ENCODE results near the gene PLA2G4E.

Gene PLA2G4E

DNA sequence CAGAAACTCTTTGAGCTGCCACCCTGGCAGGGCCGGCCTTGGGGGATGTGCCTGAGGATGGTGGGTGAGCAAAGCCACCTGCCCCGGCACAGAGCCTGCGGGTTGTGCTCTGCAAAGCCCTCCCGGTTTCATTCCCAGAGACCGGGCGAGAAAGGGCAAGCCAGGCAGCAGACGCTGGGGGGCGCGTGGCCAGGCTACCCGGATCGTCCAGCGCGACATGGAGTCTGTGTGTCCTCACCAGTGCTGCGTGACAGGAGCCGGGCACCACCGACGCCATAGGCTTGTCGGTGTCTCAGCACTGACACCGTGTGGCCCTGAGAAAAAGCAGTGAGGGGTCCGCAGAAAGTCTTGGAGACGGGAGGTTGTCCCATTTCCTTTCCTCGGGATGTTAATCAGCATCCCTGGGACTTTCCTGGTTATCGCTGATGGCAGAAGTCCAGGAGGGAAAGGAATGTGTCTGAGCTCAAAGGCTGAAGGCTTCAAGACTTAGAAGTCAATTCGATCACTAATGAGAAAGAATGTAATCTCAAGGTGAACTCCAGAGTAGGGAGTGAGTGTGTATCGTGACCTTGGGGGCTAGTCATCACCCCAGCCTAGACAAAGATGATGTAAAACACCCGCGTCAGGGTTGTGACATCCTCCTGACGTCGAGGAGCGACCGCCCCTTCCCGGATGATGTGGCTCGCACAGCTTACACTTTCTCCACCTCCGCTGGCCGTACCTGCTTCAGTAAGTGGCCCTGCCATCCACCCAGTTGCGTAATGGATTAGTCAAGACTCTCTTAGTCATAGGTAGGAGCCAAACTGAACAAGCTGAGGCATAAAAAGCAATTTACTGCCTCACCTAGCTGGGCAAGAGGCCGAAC is 36.3 kb upstream of the PLA2G4E start:
- DNase-seq: peak; percentile 69

GRCh38 chr15:42053914-42054313 is 33.1 kb upstream of the PLA2G4E start:
- in situ Hi-C loops (cut with MboI; ENCODE audit: low pct_unique_long_range_greater_than_20kb, low sequenced_read_pairs): no loop called here
- no peak for DNase-seq

More for the DNA sequence above, 36.3 kb upstream of the PLA2G4E start:
- in situ Hi-C loops (cut with MboI; ENCODE audit: low pct_unique_long_range_greater_than_20kb, low sequenced_read_pairs): no loop called here

- in situ Hi-C loops (cut with MboI; ENCODE audit: low pct_unique_long_range_greater_than_20kb, low sequenced_read_pairs): no loop called here
- DNase-seq: no peak
Measured at GRCh38 chr15:42053010-42053409, 32.2 kb upstream of the PLA2G4E start.

- no peak for DNase-seq
- in situ Hi-C loops (cut with MboI; ENCODE audit: low pct_unique_long_range_greater_than_20kb, low sequenced_read_pairs): no loop called here
Measured at GRCh38 chr15:42050484-42051255, 29.8 kb upstream of the PLA2G4E start.

- in situ Hi-C loops (cut with MboI; ENCODE audit: low pct_unique_long_range_greater_than_20kb, low sequenced_read_pairs): no loop called here
- no peak for DNase-seq
Measured at GRCh38 chr15:42048821-42049200, 28.0 kb upstream of the PLA2G4E start.

GRCh38 chr15:42048080-42048820 is 27.4 kb upstream of the PLA2G4E start:
- in situ Hi-C loops (cut with MboI; ENCODE audit: low pct_unique_long_range_greater_than_20kb, low sequenced_read_pairs): no loop called here
- DNase-seq: no peak

- no peak for DNase-seq
Measured at GRCh38 chr15:42046597-42046996, 25.8 kb upstream of the PLA2G4E start.

GRCh38 chr15:42045211-42045615 is 24.4 kb upstream of the PLA2G4E start:
- no peak for DNase-seq
- in situ Hi-C loops (cut with MboI; ENCODE audit: low pct_unique_long_range_greater_than_20kb, low sequenced_read_pairs): no loop called here

More at GRCh38 chr15:42046597-42046996, 25.8 kb upstream of the PLA2G4E start:
- in situ Hi-C loops (cut with MboI; ENCODE audit: low pct_unique_long_range_greater_than_20kb, low sequenced_read_pairs): no loop called here

DNA sequence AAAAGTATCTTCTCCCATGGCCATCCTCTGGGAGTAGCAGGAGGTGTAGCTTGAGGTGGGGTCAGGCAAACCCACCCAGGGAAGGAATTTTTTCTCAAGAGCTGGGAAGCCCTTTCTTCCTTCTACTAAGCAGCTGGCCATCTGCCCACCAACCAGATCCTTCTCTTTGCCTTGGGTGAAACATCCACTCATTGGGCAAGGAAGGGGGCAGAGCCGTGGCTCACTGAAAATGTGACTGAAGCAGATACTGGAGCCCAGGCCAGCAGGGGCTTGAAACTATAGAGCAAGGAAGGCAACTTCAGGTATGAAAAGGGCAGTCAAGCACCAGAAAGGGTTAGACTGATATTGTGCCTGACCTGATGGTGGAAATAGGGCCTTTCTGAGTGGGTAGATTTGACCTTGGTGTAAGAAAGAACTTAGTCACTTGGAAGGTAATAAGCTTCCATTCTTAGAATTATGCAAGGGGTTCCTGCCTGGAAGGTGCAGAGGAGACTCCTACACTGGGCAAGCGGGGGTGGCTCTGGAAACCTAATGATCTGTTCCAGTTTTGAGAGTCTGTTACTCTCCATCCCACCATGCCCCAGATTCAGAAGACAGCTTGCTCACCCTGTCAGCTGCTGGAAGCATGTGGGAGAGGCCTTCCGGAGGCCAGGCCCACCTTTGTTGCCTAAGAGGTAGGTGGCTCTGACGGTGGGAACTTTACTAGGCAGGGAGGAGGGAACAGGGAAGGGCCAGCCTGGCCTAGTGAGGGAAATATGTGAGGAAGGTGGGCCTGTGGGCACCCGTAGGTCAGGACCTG is 22.0 kb upstream of the PLA2G4E start:
- no peak for DNase-seq
- in situ Hi-C loops (cut with MboI; ENCODE audit: low pct_unique_long_range_greater_than_20kb, low sequenced_read_pairs): no loop called here

- no peak for DNase-seq
- in situ Hi-C loops (cut with MboI; ENCODE audit: low pct_unique_long_range_greater_than_20kb, low sequenced_read_pairs): no loop called here
Measured at GRCh38 chr15:42038401-42038800, 17.6 kb upstream of the PLA2G4E start.

- in situ Hi-C loops (cut with MboI; ENCODE audit: low pct_unique_long_range_greater_than_20kb, low sequenced_read_pairs): no loop called here
- no peak for DNase-seq
Measured at GRCh38 chr15:42037656-42038055, 16.8 kb upstream of the PLA2G4E start.

GRCh38 chr15:42036966-42037365 is 16.1 kb upstream of the PLA2G4E start:
- in situ Hi-C loops (cut with MboI; ENCODE audit: low pct_unique_long_range_greater_than_20kb, low sequenced_read_pairs): no loop called here
- no peak for DNase-seq

GRCh38 chr15:42036112-42036905 is 15.5 kb upstream of the PLA2G4E start:
- in situ Hi-C loops (cut with MboI; ENCODE audit: low pct_unique_long_range_greater_than_20kb, low sequenced_read_pairs): no loop called here
- no peak for DNase-seq

DNA sequence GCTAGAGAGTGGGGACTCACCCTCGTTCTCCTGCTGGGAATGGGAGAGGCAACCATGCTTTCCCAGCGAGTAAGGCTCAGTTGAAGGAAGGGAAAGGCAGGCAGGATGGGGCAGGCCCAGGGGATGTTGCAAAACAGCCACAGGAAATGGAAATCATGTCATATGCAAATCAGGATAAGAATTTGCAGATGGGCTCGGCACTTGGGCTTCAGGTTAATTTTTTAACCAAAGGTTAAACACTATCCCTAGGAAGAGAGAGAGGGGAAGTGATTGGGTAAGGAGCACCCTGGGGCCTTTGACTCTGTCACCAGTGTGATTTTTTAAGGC is 14.6 kb upstream of the PLA2G4E start:
- in situ Hi-C loops (cut with MboI; ENCODE audit: low pct_unique_long_range_greater_than_20kb, low sequenced_read_pairs): no loop called here
- peak; percentile 14 for DNase-seq

DNA sequence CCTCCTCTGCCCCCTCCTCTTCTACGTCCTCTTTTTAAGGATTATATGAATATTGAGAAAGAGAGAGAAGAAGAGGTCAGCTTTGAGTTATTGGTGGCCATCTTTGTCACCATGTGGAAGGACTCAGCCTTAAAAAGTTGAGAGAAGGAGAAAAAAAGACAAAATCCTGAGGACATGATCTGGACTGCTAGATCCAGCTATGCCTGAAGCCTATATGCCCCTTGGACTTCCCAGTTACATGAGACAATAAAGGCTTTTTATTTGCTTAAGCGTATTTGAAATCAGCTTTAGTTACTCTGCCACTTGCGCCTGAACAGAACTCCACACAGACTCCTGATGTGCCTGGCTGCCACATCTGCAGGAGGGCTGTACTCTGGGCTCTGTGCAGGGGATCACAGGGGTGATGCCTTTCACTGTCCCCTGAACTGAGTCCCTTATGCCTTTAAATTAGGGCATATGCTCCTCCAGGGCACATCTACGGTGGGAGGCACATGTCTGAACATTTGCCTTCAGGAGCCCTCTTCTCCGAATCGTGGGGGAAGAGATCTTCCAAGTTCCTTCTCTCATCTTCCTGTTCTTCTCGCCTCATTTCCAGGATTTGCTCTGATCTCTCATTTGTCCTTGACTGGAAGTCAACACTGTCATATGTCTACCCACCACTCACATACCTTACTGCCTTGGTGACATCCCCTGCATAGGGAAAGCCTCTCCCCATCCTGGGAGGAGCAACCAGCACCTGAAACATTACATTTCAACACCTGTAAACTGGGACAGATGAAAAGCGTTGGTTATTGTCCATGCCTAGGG is 14.0 kb upstream of the PLA2G4E start:
- DNase-seq: no peak
- in situ Hi-C loops (cut with MboI; ENCODE audit: low pct_unique_long_range_greater_than_20kb, low sequenced_read_pairs): no loop called here

DNA sequence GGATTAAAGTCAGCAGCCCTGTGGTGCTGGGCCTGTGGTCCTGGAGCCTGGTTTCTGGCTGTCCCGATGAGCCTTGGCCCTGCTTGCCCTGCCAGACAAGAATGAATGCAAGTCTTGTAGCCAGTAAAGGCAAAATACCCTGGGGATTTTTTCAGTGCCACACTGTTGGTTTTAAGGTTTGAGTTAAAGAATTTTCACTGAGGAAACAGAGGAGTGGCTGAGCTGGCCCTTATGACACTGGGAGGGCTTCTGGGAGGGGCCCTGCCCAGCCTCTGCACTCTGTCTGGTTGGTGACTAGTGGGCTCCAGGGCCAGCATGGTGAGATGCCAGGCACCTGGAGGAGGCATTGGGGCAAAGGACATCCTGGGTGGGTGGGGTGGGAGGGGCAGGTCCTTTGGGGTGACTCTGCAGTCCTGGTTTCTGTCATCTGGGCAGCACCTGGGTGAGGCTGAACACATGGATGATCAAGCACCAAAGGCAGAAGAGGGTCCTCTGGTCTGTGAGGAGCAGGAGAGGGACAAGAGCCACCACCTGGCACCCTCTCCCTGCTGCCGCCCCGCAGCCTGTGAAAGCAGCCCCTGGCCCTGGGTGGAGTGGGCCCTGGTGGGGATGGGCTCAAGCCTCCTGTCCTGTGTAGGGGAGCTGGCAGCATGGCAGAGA is 12.5 kb upstream of the PLA2G4E start:
- in situ Hi-C loops (cut with MboI; ENCODE audit: low pct_unique_long_range_greater_than_20kb, low sequenced_read_pairs): no loop called here
- no peak for DNase-seq
